ENCODE measurements around the gene DOCK1.

- no peak for TF ChIP-seq GATA2 (IDR thresholded peaks at IDR 0.05; ENCODE audit: low read depth, low read length)
- TF ChIP-seq GATA3 (IDR thresholded peaks at IDR 0.05; ENCODE audit: low read depth, low read length) = no peak
Measured at GRCh38 chr10:126878594-126878993, 26.6 kb upstream of the DOCK1 start.
